NCI-H526 treated with DMSO at 0.1 percent for 48 hours (cell line): ENCODE measurements around the gene METTL24.
"Not testable (repeated sequence)": the region's sequence is repeated elsewhere in the genome, so short reads cannot be mapped to it uniquely, and the experiment has no call there.

Source experiments
- DNase-seq: peaks from one replicate; lab custom pipeline; 2025; lab: John Stamatoyannopoulos, UW

The METTL24 gene

GRCh38 chr6:110265273-110265672 lies 92.9 kb downstream of the METTL24 start:
- DNase-seq: no peak

- DNase-seq: no peak
Observed at GRCh38 chr6:110256366-110256765, 101.8 kb downstream of the METTL24 start.

GRCh38 chr6:110255211-110255750 lies 102.9 kb downstream of the METTL24 start:
- DNase-seq: no peak

- DNase-seq: no peak
Observed at GRCh38 chr6:110250838-110251237, 107.3 kb downstream of the METTL24 start.

- no peak for DNase-seq
Observed at GRCh38 chr6:110250058-110250457, 108.1 kb downstream of the METTL24 start.

- DNase-seq: no peak
Observed at GRCh38 chr6:110246900-110247546, 111.1 kb downstream of the METTL24 start.

- DNase-seq: no peak
Observed at GRCh38 chr6:110246378-110246777, 111.8 kb downstream of the METTL24 start.

GRCh38 chr6:110244621-110245020 lies 113.5 kb downstream of the METTL24 start:
- not testable (repeated sequence) for DNase-seq

- no peak for DNase-seq
Observed at GRCh38 chr6:110239526-110240274, 118.4 kb downstream of the METTL24 start.

GRCh38 chr6:110236007-110236406 lies 122.1 kb downstream of the METTL24 start:
- DNase-seq: not testable (repeated sequence)

- DNase-seq: no peak
Observed at GRCh38 chr6:110233770-110234374, 124.3 kb downstream of the METTL24 start.

- no peak for DNase-seq
Observed at GRCh38 chr6:110232450-110232849, 125.7 kb downstream of the METTL24 start.

GRCh38 chr6:110226261-110226660 lies 131.9 kb downstream of the METTL24 start:
- DNase-seq: no peak

GRCh38 chr6:110221738-110222137 lies 136.4 kb downstream of the METTL24 start:
- DNase-seq: no peak

GRCh38 chr6:110217266-110217665 lies 140.9 kb downstream of the METTL24 start:
- no peak for DNase-seq

GRCh38 chr6:110216140-110216539 lies 142.0 kb downstream of the METTL24 start:
- no peak for DNase-seq

GRCh38 chr6:110214338-110214737 lies 143.8 kb downstream of the METTL24 start:
- no peak for DNase-seq

- no peak for DNase-seq
Observed at GRCh38 chr6:110211753-110212152, 146.4 kb downstream of the METTL24 start.

GRCh38 chr6:110207652-110208051 lies 150.5 kb downstream of the METTL24 start:
- no peak for DNase-seq

GRCh38 chr6:110201151-110201884 lies 156.8 kb downstream of the METTL24 start:
- no peak for DNase-seq

GRCh38 chr6:110198561-110198960 lies 159.6 kb downstream of the METTL24 start:
- no peak for DNase-seq

- no peak for DNase-seq
Observed at GRCh38 chr6:110196874-110197273, 161.3 kb downstream of the METTL24 start.
